Keratinocyte (primary cell): ENCODE data around the gene NEXN.

Experiments used
- EZH2 ChIP-seq: IDR thresholded peaks from one replicate; pipeline ENCODE4 v1.6.1; 2012; ENCODE audit warnings: inconsistent platforms, mild to moderate bottlenecking, low read length, moderate library complexity
- TF ChIP-seq, protein P1 (sequence below), 3 experiments: IDR thresholded peaks in 1 of 3; conservative IDR thresholded peaks in 1 of 3; optimal IDR thresholded peaks in 1 of 3; 2 replicates in 2 of 3; 3 replicates in 1 of 3; pipeline versions ENCODE3 to v1.5.1; 2011; ENCODE audit warnings: low read length in 3 of 3, mild to moderate bottlenecking in 3 of 3, moderate library complexity in 2 of 3, control low read depth in 1 of 3, inconsistent platforms in 1 of 3; ENCODE audit not compliant: insufficient read depth in 2 of 3; ENCODE audit errors: extremely low read depth in 1 of 3

DNA sequence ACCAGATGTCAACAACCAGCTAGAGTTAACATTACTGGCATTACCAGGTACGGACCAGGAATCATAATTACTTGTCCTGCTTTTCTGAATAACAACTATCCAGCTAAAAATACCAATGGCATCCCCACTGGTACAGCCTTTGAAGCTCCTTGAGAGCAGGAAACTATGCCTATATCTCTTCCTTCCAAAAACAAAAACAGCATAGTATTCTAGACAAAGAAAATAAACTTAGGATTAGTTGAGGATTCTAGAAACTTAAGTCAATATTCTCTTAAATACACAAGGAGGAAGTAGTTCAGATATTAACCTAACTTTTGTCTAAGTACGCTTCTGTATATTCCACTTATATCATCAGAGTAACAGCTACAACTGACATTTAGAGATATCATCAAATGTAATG lies 87.5 kb downstream of the NEXN start:
- TF ChIP-seq, protein P1, sequence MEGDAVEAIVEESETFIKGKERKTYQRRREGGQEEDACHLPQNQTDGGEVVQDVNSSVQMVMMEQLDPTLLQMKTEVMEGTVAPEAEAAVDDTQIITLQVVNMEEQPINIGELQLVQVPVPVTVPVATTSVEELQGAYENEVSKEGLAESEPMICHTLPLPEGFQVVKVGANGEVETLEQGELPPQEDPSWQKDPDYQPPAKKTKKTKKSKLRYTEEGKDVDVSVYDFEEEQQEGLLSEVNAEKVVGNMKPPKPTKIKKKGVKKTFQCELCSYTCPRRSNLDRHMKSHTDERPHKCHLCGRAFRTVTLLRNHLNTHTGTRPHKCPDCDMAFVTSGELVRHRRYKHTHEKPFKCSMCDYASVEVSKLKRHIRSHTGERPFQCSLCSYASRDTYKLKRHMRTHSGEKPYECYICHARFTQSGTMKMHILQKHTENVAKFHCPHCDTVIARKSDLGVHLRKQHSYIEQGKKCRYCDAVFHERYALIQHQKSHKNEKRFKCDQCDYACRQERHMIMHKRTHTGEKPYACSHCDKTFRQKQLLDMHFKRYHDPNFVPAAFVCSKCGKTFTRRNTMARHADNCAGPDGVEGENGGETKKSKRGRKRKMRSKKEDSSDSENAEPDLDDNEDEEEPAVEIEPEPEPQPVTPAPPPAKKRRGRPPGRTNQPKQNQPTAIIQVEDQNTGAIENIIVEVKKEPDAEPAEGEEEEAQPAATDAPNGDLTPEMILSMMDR (optimal IDR thresholded peaks at IDR 0.05 in 1 of 3, IDR thresholded peaks at IDR 0.05 in 1 of 3, conservative IDR thresholded peaks at IDR 0.05 in 1 of 3; ENCODE audit: extremely low read depth in 1 of 3, insufficient read depth in 2 of 3, low read length in 3 of 3), result no peak
- TF ChIP-seq EZH2, result no peak
